Chondrocyte (in vitro differentiated cells): ENCODE measurements around the gene HOXC5. TPM values are rescaled to one million over a fixed set of nuclear protein-coding genes. Genes with fewer than 3 reads are reported as not detected.

Experiments used
- DNase-seq: peaks from one replicate; pipeline ENCODE4 v3.0.0; 2021; ENCODE audit warnings: mixed read lengths, low spot score
- H3K27ac Mint-ChIP-seq: one replicate; pipeline ENCODE4 v1.8.0; 2021; ENCODE audit warnings: mild to moderate bottlenecking, moderate library complexity, mixed read lengths; ENCODE audit not compliant: unreplicated experiment
- H3K27me3 Mint-ChIP-seq: 2 replicates; pipeline ENCODE4 v1.8.0; 2021; ENCODE audit warnings: low read depth, mixed read lengths
- H3K36me3 Mint-ChIP-seq: 2 replicates; pipeline ENCODE4 v1.8.0; 2021; ENCODE audit warnings: low read depth, mixed read lengths
- H3K4me1 Mint-ChIP-seq: 2 replicates; pipeline ENCODE4 v1.8.0; 2021; ENCODE audit warnings: low read depth, mild to moderate bottlenecking, mixed read lengths
- H3K4me3 Mint-ChIP-seq: one replicate; pipeline ENCODE4 v1.8.0; 2021; ENCODE audit warnings: mild to moderate bottlenecking, moderate library complexity, mixed read lengths; ENCODE audit not compliant: unreplicated experiment
- H3K9me3 Mint-ChIP-seq: 2 replicates; pipeline ENCODE4 v1.8.0; 2021; ENCODE audit warnings: low read depth, mixed read lengths
- CTCF ChIP-seq: fragments of 200-600 bp; sonication (generic); IDR thresholded peaks from 2 replicates; pipeline ENCODE4 v1.5.0; 2021; ENCODE audit warnings: antibody characterized with exemption, mild to moderate bottlenecking, moderate library complexity
- total RNA-seq: library from RNA; stranded (reverse); gene quantifications from 3 replicates; pipeline ENCODE4 v1.2.1, GENCODE V29; 2021

The HOXC5 gene
- total RNA-seq, 1 donor from 2014 or later: not detected

- Mint-ChIP-seq H3K4me3 (no peak overlapping the region), H3K9me3 (no peaks in the 10 kb centered on the region), H3K36me3 (peaks cover 7% of the 10 kb centered on the region), H3K27me3 (peaks cover 91% of the 10 kb centered on the region), H3K4me1 (peaks cover 5% of the 10 kb centered on the region), H3K27ac (no peak overlapping the region)
- TF ChIP-seq CTCF: peak; percentile 71
- DNase-seq: no peak
Measured at GRCh38 chr12:53989227-53990113, 43.4 kb upstream of the HOXC5 start.

- Mint-ChIP-seq H3K4me3 (no peak overlapping the region), H3K9me3 (no peaks in the 10 kb centered on the region)
Measured at GRCh38 chr12:53990311-53991076, 42.4 kb upstream of the HOXC5 start.

GRCh38 chr12:53991077-53991460 lies 41.8 kb upstream of the HOXC5 start:
- Mint-ChIP-seq H3K27me3 (peaks cover 93% of the 10 kb centered on the region), H3K27ac (no peak overlapping the region), H3K4me1 (peaks cover 17% of the 10 kb centered on the region), H3K36me3 (peaks cover 7% of the 10 kb centered on the region), H3K4me3 (no peak overlapping the region), H3K9me3 (no peaks in the 10 kb centered on the region)
- TF ChIP-seq CTCF: no peak
- DNase-seq: no peak

More at GRCh38 chr12:53990311-53991076, 42.4 kb upstream of the HOXC5 start:
- Mint-ChIP-seq H3K4me1 (peaks cover 13% of the 10 kb centered on the region), H3K27me3 (peaks cover 93% of the 10 kb centered on the region), H3K27ac (no peak overlapping the region), H3K36me3 (peaks cover 7% of the 10 kb centered on the region)
- no peak for TF ChIP-seq CTCF
- DNase-seq: no peak

- Mint-ChIP-seq H3K4me1 (peaks cover 17% of the 10 kb centered on the region), H3K9me3 (no peaks in the 10 kb centered on the region), H3K4me3 (no peak overlapping the region), H3K36me3 (peaks cover 5% of the 10 kb centered on the region), H3K27me3 (peaks cover 93% of the 10 kb centered on the region), H3K27ac (no peak overlapping the region)
- no peak for TF ChIP-seq CTCF
- no peak for DNase-seq
Measured at GRCh38 chr12:53992377-53992889, 40.4 kb upstream of the HOXC5 start.
